Stimulated activated CD8-positive, alpha-beta memory T cell treated with anti-CD3 and anti-CD28 coated beads, Interleukin-12 subunit alpha, Interleukin-12 subunit beta, amount 100 ng/mL, for 24 hours (primary cell): ENCODE data around the gene NRP1.

Source experiments
- DNase-seq: peaks from one replicate; pipeline ENCODE4 v3.0.0-alpha.2; 2020; ENCODE audit errors: extremely low read depth

NRP1 gene

DNA sequence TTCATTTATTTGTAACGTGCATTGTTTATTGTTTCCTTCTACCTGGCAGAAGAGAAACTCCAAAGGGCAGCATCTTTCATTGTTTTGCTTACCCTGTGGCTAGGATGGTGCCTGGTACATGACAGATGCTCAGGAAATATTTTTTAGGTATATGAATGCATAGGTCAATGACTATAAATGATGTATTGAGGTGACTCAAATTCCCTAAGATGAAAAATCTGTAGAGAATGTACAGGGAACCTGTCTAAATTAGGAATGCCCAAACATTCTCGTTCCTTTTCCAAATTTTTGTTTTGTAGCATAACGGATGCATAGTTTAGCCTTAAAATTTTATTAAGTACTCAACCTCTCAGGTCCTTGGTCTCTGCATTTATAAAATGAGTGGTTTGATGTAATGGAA lies 71.6 kb downstream of the NRP1 start:
- DNase-seq, result no peak

DNA sequence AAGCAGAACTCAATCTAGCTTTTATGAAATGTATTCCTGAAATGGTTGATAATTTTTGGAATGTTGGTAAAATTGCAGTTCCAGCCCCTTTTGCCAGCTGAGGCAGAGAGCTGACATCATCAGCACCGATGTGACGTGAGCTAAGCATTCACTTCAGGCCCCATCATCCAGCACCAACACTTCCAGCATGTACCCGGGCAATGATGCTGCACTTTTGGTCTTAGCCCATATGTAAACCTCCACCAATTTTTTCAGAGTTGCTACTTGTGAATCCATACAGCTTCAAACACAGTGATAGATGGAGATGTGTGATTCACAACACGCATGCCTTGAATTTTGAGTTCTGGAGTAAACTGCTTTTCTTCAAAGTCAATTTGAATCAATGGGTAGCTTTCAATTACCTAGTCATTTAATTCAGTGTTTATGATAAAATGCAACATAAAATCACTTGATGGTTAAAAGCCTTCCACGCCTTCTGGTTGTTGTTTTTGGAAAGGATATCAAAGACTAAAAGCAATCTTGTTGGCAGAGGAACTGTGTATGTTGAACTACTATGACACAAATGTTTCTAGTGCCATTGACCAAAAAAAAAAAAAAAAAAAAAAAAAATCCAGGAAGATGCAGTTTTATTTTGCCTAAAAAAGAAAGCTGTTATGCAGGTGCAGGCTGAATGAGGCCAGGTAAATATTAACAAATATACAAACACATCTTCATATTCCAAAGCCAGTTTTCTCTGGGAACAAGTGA lies 73.9 kb downstream of the NRP1 start:
- no peak for DNase-seq

DNA sequence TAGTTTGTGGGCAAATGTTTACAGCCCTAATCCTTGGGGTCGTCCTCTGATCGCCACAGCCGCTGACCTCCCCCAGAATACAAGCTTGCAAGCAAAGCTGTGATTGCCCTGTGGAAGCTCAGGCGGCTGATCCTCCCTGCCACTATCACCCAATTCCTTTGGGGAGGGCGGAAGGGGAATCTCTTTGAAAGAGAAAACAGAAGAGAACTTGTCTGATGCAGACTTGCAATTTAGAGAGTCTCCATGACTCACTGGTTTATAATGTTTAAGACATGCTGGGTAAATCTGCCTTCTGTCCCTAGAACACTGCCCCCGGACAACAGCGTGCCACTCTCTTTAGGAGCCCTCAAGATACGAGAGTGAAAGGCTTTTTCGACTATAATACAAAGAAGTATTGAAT lies 75.5 kb downstream of the NRP1 start:
- DNase-seq, result no peak

DNA sequence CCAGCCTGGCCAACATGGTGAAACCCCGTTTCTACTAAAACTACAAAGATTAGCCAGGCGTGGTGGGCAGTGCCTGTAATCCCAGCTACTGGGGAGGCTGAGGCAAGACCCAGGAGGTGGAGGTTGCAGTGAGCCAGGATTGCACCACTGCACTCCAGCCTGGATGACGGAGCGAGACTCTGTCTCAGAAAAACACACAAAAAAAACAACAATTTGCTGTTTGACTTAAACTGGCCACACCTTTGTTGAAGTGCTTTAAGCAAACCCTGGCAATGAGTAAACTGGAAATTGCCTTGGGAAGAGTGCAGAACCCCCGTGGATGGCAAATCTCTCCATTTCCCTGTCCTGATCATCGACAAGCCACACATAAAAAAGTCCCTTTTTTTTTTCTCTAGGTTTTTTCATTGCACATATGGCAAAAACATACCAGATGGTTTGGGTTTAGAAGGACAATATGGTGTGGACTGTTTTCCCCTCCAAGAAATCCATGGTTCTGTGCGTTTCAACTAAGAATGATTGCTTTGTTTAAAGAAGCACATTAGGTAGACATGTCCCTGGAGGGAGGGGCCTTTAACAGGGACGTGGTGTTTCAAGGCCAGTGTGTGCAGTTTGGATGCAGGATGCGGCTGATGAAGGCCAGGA lies 76.9 kb downstream of the NRP1 start:
- no peak for DNase-seq

DNA sequence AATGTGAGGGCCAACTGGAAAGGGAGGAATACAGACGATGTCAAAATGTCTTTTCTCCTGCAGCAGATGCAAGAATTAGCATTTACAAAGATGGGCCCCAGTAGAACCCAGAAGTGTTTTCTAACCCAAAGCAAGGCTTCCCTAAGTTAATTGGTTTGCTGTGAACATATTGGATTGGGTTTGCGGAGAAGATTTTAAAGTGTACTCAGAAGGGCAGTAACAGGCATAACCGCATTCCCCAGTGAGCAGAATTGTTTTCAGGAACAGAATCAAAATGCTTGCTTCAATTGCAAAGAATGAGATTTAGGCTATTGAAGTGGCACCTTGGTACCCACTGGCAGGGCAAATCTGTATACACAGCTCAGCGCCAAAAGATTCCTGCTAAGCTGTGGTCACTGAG lies 78.0 kb downstream of the NRP1 start:
- DNase-seq, result no peak

DNA sequence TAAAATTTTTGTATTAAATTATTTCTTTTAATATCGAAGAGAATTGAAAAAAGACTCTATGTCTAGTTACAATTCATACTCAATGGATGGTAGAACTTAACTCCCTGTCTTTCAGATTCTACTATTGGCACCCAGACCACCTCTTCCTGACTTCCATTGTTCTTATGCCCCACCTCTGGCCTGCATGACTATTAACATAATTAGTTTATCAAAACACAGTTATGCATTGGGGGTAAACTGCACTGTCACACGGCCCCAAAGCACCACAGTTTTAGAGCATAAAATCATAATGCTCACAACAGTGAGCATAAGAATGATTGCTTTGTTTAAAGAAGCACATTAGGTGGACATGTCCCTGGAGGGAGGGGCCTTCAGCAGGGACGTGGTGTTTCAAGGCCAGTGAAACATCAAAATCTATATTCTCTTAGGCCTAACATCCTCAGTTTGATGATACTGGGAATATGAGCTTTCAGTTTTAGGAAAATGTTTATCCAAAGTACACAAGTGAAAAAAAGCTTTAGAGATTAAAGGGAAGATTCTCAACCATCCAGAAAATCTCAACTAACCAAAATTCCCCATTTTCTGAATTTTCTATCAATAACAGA lies 79.8 kb downstream of the NRP1 start:
- DNase-seq, result no peak

DNA sequence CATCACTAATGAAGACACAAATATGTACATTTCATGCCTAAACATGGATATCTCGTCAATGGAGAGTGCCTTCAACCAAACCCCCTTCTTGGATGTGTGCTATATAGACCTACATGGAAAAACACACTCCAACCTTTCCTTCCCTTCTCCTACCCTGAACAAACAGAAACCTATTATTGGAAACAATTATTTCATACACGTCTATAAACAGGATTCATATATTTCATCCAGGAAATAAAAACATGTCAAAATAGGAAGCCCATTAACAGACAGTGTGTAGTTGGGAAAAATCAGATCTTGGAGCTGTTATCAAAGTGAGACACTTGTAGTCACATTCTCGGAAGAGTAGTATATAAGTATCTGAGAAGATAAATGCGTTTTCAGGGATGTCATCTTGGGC lies 81.1 kb downstream of the NRP1 start:
- DNase-seq, result no peak

DNA sequence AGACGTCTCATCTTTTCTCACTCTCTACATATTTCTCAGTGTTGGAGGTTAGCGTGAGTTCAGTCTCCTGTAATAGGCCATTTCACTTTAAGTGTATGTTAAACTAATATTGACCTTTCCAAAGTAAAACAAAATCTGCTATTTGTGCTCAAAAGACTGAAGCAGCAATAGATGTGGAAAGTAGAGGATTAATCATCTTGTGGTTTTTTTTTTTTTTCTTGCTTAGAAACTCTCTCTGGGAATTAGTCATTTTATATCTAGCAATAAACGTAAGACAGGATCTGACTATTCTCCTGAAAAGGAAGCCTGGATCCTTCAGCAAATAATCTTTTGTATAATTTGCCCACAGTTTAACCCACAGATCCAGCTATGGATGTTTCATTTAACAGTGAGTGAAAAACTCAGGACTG lies 81.7 kb downstream of the NRP1 start:
- DNase-seq, result no peak

DNA sequence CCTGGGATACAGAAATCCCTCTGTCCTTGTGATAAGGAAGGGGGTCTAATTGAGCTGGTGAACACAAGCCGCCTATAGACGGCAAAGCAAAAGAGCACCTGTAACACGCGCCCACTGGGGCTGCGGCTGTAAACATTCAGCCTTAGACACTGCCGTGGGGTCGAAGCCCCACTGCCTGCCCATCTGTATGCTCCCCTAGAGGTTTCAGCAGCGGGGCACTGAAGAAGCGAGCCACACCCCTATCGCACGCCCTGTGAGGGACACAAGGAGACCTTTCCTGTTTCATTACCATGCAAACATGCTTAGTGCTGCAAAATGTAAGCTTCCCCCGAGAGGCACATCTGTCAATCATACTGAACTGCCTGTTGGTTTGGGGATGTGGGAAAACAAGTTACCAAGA lies 82.1 kb downstream of the NRP1 start:
- DNase-seq, result no peak

DNA sequence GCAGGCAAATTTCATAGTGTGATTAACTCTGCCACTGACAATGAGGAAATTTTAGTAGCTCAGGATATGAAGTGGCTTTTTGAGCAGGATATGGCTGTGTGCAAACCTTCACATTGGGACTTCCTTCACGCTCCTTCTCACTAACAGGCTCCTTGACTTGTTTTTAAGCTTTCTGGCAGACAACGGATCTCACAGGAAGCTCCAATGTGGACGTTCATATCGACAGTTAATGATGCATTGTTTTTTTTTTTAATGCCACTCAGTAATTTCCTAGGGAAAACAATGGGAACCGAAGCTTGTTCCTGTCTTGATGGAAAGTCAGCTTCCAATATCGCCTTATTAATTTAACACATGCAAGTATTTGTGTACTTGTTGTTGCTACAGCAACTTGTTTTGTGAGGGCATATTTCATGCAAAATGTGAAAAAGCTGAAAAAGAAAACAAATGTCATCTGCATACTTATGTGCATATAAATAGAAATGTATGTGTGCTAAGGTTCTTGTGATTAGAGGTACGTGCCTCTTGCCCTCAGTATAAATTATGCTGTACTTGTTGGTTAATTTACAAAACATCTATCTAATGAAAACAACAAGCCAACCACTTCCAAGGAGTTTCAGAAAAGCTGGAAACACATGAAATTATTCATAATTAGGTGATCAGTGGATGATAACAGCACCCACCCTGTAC lies 84.7 kb downstream of the NRP1 start:
- DNase-seq, result no peak

DNA sequence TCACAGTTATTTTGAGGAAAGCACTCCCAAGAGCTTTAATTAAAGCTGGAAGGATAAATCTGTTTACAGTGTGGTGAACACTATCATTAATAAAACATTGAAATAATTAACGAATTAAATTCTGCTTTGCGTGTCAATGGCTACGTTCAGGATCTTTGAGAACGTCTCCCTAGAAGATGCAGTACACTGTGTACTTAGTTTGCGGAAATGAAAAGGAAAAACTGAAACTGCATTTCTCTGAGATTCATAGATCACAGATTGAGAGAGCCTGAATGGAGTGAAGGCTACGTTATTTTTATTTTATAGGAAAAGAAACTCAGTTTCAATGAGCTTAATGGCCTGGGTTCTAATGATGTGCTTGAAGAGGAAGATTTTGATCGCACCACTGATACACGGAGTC lies 85.3 kb downstream of the NRP1 start:
- DNase-seq, result no peak

DNA sequence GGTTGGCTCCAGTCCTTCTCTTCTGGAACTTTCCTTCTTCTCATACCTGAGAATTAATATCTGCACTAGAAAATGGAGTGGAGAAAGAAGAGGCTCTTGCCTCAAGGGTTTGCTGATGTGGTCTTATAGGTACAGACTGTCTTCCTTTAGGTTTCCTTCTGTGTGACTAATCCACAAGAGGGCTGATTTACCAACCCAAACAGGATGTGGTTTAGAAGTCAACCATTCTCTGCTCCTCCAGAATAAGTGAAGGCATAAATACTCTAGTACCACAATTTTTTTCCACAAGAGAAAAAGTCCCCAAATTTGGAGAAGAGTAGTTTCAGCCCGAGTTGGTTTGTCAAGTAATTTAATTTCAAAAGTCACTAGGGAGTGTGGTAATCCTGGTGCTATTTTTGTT lies 85.8 kb downstream of the NRP1 start:
- DNase-seq, result no peak

DNA sequence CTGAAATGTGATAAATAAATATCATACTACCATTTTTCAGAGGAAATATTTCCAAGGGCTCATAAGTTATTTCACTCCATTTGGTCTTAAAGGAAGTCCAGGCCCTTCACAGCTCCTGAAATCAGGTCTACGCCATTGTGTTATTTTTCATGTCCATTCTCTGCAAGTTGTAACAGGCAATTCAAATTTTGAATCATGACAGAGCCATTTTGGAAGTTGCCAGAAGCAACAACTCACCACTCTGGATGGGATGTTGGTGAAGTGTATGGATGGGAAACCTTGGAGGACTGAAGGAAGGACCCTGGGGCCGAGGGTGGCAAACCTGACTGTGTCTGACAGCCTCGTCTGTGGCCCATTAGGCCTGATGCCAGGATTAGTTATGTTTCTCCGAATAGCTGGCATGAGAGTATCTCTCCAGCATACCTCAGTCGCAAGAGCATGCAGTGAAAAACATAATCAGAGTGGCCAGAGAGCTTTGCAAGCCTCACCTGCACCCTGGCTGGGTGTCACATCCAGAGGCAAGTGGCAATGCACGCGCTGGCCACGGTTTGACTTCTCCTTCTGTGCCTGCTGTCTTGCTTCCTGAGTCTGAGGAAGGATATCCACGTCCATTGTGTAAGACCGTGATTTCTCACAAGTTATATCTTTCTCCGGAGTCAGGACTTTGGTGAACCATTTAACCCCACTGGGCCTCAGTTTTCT lies 87.1 kb downstream of the NRP1 start:
- no peak for DNase-seq

DNA sequence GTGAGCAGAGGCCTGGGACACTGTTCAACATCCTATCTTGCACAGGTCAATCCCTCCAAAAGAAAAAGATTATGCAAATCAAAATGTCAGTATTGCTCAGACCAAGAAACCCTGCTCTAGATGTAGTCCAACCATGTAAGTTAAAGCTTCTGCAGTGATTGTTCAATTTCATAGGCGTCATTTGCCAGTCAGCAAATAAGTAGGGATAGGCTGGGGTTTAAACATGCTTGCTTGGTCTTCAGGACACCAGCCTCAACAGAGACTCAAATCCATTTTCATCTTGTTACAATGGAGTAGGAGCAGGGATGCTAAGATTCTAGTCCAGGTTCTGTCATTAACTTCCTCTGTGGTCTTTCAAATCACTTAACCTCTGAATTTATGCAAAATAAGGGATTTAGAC lies 89.1 kb downstream of the NRP1 start:
- DNase-seq, result no peak

DNA sequence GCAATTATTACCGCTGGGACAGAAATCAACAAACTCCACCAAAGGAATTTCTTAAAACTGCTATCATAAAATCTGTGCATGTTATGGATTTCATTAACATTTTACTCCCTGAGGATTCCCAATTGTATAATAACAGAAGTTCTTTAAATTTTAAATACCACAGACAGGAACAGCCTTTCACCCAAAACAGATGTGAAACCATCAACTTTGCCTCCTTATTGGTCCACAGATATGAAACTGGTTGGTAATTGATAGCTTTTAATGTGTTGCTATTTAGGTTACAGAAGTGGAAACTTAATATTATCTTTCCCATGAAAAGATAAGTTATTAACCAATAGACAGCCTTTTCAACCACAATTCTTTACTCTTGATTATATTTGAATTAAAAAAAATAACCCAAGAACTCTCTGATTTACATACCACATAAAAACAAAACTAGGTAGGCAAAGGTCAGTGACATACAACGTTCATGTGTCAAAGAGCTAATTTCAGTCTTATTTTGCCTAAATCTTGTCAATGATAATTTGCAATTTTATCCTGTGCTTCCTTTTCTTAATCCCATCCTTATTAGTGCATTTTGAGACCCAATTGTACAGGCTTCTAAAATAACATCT lies 90.0 kb downstream of the NRP1 start:
- no peak for DNase-seq

DNA sequence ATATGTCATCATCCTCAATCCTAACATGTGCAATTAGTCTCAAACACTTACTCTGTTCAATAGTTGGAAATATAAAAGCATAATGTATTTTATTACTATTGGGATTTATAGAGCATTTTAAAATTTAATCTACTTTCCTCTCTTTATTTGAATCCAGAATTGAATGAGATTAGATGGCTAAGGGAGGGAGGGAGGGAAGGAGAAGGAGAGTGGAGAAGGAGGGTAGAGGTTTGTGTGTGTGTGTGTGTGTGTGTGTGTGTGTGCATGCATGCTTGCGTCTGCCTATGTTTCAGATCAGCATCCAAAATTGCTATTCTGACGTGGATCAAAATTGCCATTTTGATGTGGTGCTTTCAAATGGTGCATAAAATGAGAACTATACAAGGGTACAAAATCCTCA lies 90.8 kb downstream of the NRP1 start:
- no peak for DNase-seq

DNA sequence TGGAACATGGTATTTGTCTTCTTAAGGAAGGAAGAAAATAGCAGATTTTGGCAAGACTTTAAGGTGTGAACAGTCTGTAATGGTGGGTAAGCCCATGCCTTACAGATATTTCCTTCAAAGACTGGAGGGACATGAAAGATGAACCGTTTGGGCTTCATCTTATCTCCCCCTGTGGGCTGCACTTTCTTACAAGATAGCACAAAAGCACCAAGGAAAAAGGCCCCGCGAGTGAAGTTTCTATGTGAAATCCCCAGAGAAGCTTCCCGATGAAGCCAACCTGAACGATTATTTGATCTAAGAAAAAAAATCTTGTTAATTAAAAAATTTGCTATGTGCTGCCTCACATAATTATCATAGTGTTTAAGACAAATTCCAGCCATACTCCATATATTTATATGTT lies 91.5 kb downstream of the NRP1 start:
- DNase-seq, result no peak

DNA sequence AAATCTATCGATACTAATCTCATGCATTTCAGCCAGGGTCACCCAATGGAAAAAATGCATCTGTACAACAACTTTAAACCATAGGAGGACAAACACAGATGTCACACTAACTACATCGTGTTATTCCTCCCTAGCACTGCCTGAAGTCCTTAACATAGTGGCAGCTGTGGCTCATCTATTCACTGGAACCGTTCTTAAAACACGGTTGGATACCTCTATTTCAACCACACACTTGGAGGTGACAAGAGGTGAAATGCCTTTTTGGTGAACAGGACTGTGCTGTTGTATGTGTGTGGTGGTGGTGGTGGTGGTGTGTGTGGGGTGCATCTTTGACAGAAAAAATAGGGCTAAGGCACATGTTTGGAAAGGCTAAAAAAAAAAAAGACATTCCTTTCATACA lies 93.1 kb downstream of the NRP1 start:
- no peak for DNase-seq

DNA sequence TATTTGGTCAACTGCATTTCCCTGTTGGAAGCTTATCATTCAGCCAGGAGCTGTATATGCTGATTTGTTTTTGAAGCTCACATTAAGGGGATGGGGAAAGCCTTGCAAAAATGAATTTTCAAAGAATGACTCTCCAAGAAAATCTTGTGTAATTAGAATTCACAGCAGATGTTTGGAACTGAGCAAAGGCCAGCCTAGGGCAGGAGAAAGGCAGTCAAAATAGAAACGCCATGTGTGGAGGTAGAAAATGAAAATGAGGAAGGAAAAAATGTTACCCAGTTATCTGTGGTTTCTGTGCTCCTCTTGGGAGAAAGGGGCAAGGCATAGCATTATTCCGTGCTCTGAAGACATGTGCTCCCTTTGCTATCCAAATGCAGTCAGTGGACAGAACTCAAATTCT lies 93.5 kb downstream of the NRP1 start:
- no peak for DNase-seq

DNA sequence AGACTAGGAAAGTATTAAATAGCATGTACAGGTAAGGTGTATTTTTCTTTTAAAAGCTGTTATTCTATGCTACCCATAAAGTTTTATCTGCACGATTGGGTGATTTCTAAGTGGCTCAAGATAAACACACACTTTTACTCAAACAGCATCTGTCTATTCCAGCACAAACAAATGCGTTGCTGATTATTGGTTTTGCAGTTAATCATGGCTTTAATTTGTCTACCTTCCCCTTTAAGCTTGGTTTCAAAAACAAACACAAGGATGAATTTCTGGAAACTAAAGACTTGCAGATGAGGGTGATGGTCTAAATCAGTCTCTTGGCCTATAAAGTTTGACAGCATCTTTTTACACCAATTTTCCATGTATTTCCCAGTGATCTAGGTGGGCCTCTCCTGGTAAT lies 94.2 kb downstream of the NRP1 start:
- DNase-seq, result no peak

DNA sequence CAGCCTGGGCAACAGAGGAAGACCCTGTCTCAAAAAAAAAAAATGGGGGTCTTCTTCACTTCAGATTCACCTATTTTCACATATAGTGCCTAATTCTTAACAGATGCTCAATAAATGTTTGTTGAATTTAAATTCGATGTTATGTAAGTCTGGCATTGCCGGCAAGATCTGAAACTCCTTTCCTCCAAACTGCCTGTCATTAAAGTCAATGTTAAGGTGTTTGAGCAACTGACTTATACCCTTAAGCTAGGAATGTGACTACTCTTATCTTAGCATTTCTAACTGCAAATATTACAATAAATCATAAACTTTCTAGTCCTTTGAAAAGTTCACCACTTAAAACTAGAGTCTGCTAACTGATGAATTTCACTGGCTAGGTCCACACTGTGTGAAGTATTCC lies 95.2 kb downstream of the NRP1 start:
- no peak for DNase-seq

DNA sequence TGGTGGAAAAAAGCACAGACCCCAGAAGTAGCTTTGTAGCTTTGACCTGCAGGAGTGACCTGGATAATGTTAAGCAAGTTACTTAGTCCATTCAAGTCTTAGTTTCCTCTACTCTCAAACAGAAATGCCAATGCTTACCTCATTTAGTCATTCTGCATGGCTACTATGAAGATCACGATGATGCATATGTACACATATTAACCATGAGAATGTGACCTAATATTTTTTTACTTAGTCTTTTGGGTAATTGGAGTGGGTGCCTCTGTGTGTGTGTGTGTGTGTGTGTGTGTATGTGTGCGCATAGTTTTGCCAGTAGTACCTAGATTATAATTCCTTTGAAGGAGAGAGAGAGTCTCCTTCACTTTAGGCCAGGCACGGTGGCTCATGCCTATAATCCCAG lies 95.8 kb downstream of the NRP1 start:
- no peak for DNase-seq
